K562 (cell line): ENCODE results near the gene CFAP126. TPM values are rescaled to one million over a fixed set of nuclear protein-coding genes. Genes with fewer than 3 reads are reported as not detected.

ENCODE experiments used
- ARID1B ChIP-seq: fragments of 450-650 bp; IDR thresholded peaks from 2 replicates; pipeline ENCODE4 v1.6.1; 2016; ENCODE audit warnings: antibody characterized with exemption, mild to moderate bottlenecking, inconsistent platforms
- ARID3B ChIP-seq: fragments of 250-450 bp; sonication (Bioruptor Pico); IDR thresholded peaks from 2 replicates; pipeline ENCODE4 v1.4.0; 2020; ENCODE audit warnings: borderline replicate concordance
- CBX8 ChIP-seq: fragments of 200-600 bp; sonication (generic); IDR thresholded peaks from 2 replicates; pipeline ENCODE4 v1.6.1; 2012; ENCODE audit warnings: borderline replicate concordance, mixed run types, low read depth, mild to moderate bottlenecking, moderate library complexity, mixed read lengths, low read length, control low read depth, inconsistent platforms; ENCODE audit not compliant: poor library complexity, severe bottlenecking; ENCODE audit errors: extremely low read depth
- CREM ChIP-seq: IDR thresholded peaks from 2 replicates; pipeline ENCODE4 v1.6.1; 2014; ENCODE audit warnings: antibody characterized with exemption, low read depth
- CTCF ChIP-seq, 3 experiments: IDR thresholded peaks in 2 of 3; conservative IDR thresholded peaks in 1 of 3; 2 replicates each; pipeline ENCODE4 v1.5.1; 2011 to 2012; ENCODE audit warnings: low read length in 3 of 3, mild to moderate bottlenecking in 3 of 3, control low read depth in 2 of 3, improper control_type of control experiment in 1 of 3, inconsistent platforms in 1 of 3, low read depth in 1 of 3, mixed read lengths in 1 of 3, moderate library complexity in 1 of 3; ENCODE audit not compliant: insufficient read depth in 2 of 3
- DEAF1 ChIP-seq: fragments of 450-650 bp; formaldehyde crosslinking; IDR thresholded peaks from 2 replicates; pipeline ENCODE4 v1.4.0; 2020; ENCODE audit warnings: mild to moderate bottlenecking, moderate library complexity
- HNRNPK ChIP-seq: fragments of 200-400 bp; formaldehyde crosslinking; IDR thresholded peaks from one replicate; pipeline ENCODE4 v1.6.1; 2018; ENCODE audit warnings: mild to moderate bottlenecking, low read depth, low read length; ENCODE audit not compliant: poor library complexity, severe bottlenecking
- MYBL2 ChIP-seq, 2 experiments: fragments of 450-650 bp in 1 of 2; sonication (generic) in 1 of 2; formaldehyde crosslinking in 1 of 2; IDR thresholded peaks; 2 replicates each; pipeline versions ENCODE4 v1.6.1 to v1.8.1; 2017 to 2022; ENCODE audit warnings: borderline replicate concordance in 1 of 2, inconsistent platforms in 1 of 2, low read depth in 1 of 2, mild to moderate bottlenecking in 1 of 2, missing genetic modification reagents in 1 of 2, moderate library complexity in 1 of 2
- NEUROD1 ChIP-seq: fragments of 150-350 bp; IDR thresholded peaks from 2 replicates; pipeline ENCODE4 v1.6.1; 2014; ENCODE audit warnings: borderline replicate concordance, low read length, low read depth; ENCODE audit not compliant: partially characterized antibody
- NFXL1 ChIP-seq: fragments of 450-650 bp; formaldehyde crosslinking; IDR thresholded peaks from 2 replicates; pipeline ENCODE4 v1.4.0; 2021; ENCODE audit warnings: mild to moderate bottlenecking
- RAD21 ChIP-seq, 2 experiments: fragments of 250-450 bp in 1 of 2; fragments of 450-650 bp in 1 of 2; sonication (Bioruptor Pico) in 1 of 2; formaldehyde crosslinking in 1 of 2; IDR thresholded peaks in 1 of 2; conservative IDR thresholded peaks in 1 of 2; 2 replicates each; pipeline versions ENCODE4 v1.4.0 to v1.8.0; 2020 to 2022; ENCODE audit warnings: mild to moderate bottlenecking in 2 of 2, moderate library complexity in 1 of 2
- RAD51 ChIP-seq: fragments of 450-650 bp; IDR thresholded peaks from 2 replicates; pipeline ENCODE4 v1.7.1; 2016; ENCODE audit warnings: low read depth, mild to moderate bottlenecking, borderline replicate concordance
- VEZF1 ChIP-seq: fragments of 200-800 bp; sonication (Bioruptor generic); IDR thresholded peaks from 2 replicates; pipeline ENCODE4 v1.6.1; 2017; ENCODE audit warnings: missing genetic modification characterization, missing compliant biosample characterization
- ZNF239 ChIP-seq: fragments of 250-450 bp; sonication (Bioruptor Pico); IDR thresholded peaks from 2 replicates; pipeline ENCODE4 v1.4.0; 2020; ENCODE audit warnings: mild to moderate bottlenecking
- ZNF311 ChIP-seq: fragments of 250-450 bp; sonication (Bioruptor Pico); IDR thresholded peaks from 2 replicates; pipeline ENCODE4 v1.4.0; 2020; ENCODE audit warnings: mild to moderate bottlenecking, moderate library complexity
- ZNF586 ChIP-seq: fragments of 450-650 bp; formaldehyde crosslinking; conservative IDR thresholded peaks from 2 replicates; pipeline ENCODE4 v1.4.0; 2020; ENCODE audit warnings: mild to moderate bottlenecking, moderate library complexity
- polyA plus RNA-seq, 8 experiments: library from polyadenylated mRNA; depleted of rRNA in 4 of 8; stranded (reverse) in 5 of 8; unstranded in 3 of 8; fragments of >200 nt; fragmentation: Nextera tagmentation in 2 of 8; fragmentation: Illumina TruSeq in 1 of 8; extraction: Ambion mirVana in 2 of 8; extraction: Trizol in 1 of 8; gene quantifications; 2 replicates each; pipeline versions ENCODE4 v1.2.1 to v1.2.3, GENCODE V29; 2011 to 2014; ENCODE audit warnings: inconsistent platforms in 1 of 8, missing spikeins in 1 of 8
- total RNA-seq, 7 experiments: library from RNA; depleted of rRNA in 6 of 7; stranded (reverse); fragments of >200 nt in 6 of 7; fragmentation: Illumina TruSeq in 2 of 7; extraction: Trizol in 2 of 7; gene quantifications; 2 replicates each; pipeline versions ENCODE4 v1.2.1 to v1.2.3, GENCODE V29; 2011 to 2021; ENCODE audit warnings: low replicate concordance in 1 of 7

CFAP126 gene
- total and polyA plus RNA-seq, 9 of the 15 experiments (the other 6 are each of a cell fraction or from before 2014, with no cell fraction given): not detected

GRCh38 chr1:161389691-161390558 is 22.2 kb upstream of the CFAP126 start (continued):
- no peak for TF ChIP-seq HNRNPK
- no peak for TF ChIP-seq RAD51
- 0 out of 2 replicates have a peak, but pooled peaks have one; percentile 23 for TF ChIP-seq ZNF311 (CRISPR knock-in tag)
- peak; percentile 18 for TF ChIP-seq NEUROD1
- no peak for TF ChIP-seq CTCF (IDR thresholded peaks at IDR 0.05 in 2 of 3, conservative IDR thresholded peaks at IDR 0.05 in 1 of 3; ENCODE audit: insufficient read depth in 2 of 3, low read depth in 1 of 3, low read length in 3 of 3)
- TF ChIP-seq CREM: peak; percentile 83
- TF ChIP-seq ARID1B: peak; percentile 43; the same call in 1 of the 2 replicates
- no peak for TF ChIP-seq NFXL1
- TF ChIP-seq MYBL2 (IDR thresholded peaks at IDR 0.05; ENCODE audit: low read depth): no peak
- no peak for TF ChIP-seq MYBL2 (CRISPR knock-in tag; IDR thresholded peaks at IDR 0.05; ENCODE audit: borderline replicate concordance)
- TF ChIP-seq RAD21 (CRISPR knock-in tag; conservative IDR thresholded peaks at IDR 0.05 in 1 of 2, IDR thresholded peaks at IDR 0.05 in 1 of 2): no peak
- no peak for TF ChIP-seq ZNF239 (CRISPR knock-in tag)
- TF ChIP-seq ZNF586 (CRISPR knock-in tag): no peak
- no peak for TF ChIP-seq ARID3B (CRISPR knock-in tag)
- TF ChIP-seq CBX8: no peak
- TF ChIP-seq VEZF1 (CRISPR knock-in tag): peak; percentile 87
- no peak for TF ChIP-seq DEAF1 (CRISPR knock-in tag)
